Bronchial smooth muscle cell (primary cell): Measurements from ENCODE around the gene DNAJB5. TPM values are rescaled to one million over a fixed set of nuclear protein-coding genes. Genes with fewer than 3 reads are reported as not detected.

Experiments
- total RNA-seq: library from RNA; depleted of rRNA; stranded (reverse); fragments of >200 nt; gene quantifications from 2 replicates; pipeline ENCODE4 v1.2.1, GENCODE V29; 2014

Gene DNAJB5
- 6.5 and 8.0 TPM in 2 replicates for total RNA-seq

DNA sequence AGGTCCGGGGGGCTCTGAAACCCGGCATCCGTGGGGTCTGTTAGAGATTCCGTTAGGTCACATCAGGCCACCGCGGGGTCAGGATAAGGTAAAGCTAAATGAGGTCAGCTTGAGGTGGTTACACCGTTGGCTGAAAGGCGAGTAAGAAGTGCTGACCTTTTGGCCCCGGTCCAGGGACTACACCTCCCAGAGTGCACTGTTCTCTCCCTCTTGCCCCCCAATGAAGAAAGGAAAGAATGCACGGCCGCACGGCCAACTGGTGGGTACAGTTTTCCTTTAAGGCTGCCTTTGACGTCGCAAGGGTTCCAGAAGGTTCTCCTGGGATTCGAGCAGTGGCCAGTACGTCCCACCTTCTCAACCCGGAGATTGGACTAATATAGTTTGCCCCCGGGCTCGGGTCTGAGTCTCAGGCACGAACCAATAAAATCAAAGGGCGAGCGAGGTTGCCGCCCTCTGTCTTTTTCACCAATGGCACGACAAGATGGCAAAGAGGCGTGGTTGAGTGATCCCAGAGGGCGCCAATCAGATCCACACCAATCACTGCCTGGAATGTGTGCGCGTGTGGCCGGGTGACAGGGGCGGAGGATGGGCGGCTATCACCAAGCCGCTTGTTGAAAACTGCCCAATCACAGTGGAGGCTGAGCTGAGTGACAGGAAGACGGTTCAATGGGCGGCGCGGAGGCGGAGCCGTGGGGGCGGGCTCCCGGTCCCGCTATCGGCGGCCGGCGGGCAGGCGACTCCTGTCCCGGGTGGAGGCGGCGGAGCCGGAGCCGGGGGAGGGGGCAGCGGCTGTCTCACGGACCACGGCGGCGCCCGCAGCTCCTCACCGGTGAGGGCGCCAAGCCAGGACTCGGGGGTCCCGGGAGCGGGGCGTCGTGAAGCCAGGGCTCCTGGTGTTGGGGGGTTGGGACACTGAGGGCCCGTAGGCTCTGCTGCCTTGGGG lies at the start of gene DNAJB5:
DNAJB5 (plus strand) TSS at position 743 of the 943 bp plus-strand sequence. CDS start 886 bp downstream, outside the sequence.

DNA sequence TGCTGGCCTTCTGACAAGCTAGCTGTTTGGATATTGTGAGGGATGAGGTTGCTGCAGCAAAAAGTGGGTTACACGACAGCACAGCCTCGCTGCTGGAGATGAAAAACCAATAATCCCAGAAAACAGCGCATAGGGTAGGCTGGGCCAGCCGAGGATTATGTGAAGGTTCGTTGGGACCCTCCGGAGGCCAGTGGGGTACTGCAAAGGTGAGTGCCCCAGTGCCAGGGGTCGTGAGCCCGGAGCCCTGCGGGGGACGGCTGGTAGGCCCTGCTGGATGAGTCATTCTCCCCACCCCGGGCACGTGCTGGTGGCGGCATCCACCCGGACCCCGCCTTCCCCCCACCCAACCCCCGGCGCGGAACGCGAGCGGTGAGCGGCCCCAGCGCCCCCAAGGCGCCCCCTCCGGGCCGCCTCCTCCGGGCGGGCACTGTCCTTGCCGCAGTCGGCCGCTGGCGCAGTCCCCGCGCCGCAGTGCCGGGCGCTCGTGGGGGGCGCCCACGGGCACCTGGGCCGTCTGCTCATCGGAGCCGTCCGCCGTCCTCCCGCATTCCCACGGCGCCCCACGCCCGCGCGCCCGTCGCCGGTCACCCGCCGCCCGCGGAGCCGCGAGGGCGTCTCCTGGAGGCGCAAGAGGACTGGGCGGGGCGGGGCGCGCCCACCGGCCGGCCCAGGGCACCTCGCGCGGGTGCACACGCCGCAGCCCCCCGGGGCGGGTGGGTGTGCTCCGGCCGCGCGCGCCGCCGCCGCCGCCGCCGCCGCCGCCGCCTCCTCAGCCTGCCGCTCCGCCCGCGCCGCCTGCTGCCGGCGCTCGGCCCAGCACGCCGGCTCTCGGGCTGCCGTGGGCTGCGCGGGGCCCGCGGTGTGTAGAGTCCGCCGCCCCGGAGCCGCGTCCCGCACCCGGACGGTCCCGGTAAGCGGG lies 31.8 kb upstream of the DNAJB5 start, which contains the start of gene PHF24:
PHF24 (plus strand) TSS at position 794 of the 919 bp plus-strand sequence. CDS start 13,014 bp downstream, outside the sequence.

Other genes starting within 250 kb of the DNAJB5 start
- gene PHF24, start 31.5 kb upstream of the DNAJB5 start, total RNA-seq: 0.09 and 0.16 TPM in 2 replicates
- 468 and 475 TPM in 2 replicates for gene VCP, start 82.9 kb downstream of the DNAJB5 start, total RNA-seq
- gene FANCG, start 90.2 kb downstream of the DNAJB5 start, total RNA-seq: 11.5 and 11.8 TPM in 2 replicates
- 6.9 and 9.0 TPM in 2 replicates for gene PIGO, start 106.8 kb downstream of the DNAJB5 start, total RNA-seq
- 123 and 154 TPM in 2 replicates for gene STOML2, start 113.4 kb downstream of the DNAJB5 start, total RNA-seq
- gene ATOSB, start 126.1 kb downstream of the DNAJB5 start, total RNA-seq: 11.3 and 19.5 TPM in 2 replicates
- 21.0 and 25.5 TPM in 2 replicates for gene UNC13B, start 172.3 kb downstream of the DNAJB5 start, total RNA-seq